Right lobe of liver (tissue), 6 donors: ENCODE data around the gene EXD3. TPM values are rescaled to one million over a fixed set of nuclear protein-coding genes. Genes with fewer than 3 reads are reported as not detected.

ENCODE experiments used
- ATAC-seq, 4 donors: fragments of 200-7000 bp; cut with Tn5 transposase; one replicate each; pipeline ENCODE4 v1.9.1; 2020; ENCODE audit warnings: mild to moderate bottlenecking in 4 of 4, moderate library complexity in 4 of 4
- DNase-seq, 3 donors: peaks; one replicate each; pipeline ENCODE4 v3.0.0-alpha.2; 2020
- H3K27ac ChIP-seq, 3 donors: fragments of 200-600 bp; one replicate each; pipeline ENCODE4 v1.8.0; 2022
- H3K27me3 ChIP-seq, 2 donors: fragments of 200-600 bp; one replicate each; pipeline ENCODE4 v1.8.0; 2022
- H3K36me3 ChIP-seq, 4 donors: fragments of 200-600 bp; sonication (generic) in 1 of 4; one replicate each; pipeline versions ENCODE4 v1.5.1 to v1.8.0; 2017 to 2022; ENCODE audit warnings: control low read depth in 1 of 4
- H3K4me1 ChIP-seq, 4 donors: fragments of 200-600 bp; sonication (generic) in 1 of 4; one replicate each; pipeline versions ENCODE4 v1.5.1 to v1.8.0; 2017 to 2022; ENCODE audit warnings: control low read depth in 1 of 4
- H3K4me3 ChIP-seq, 3 donors: fragments of 200-600 bp; one replicate each; pipeline ENCODE4 v1.8.0; 2022
- H3K9me3 ChIP-seq, 4 donors: fragments of 200-600 bp; sonication (generic) in 1 of 4; one replicate each; pipeline versions ENCODE4 v1.5.1 to v1.8.0; 2017 to 2022; ENCODE audit warnings: control low read depth in 1 of 4
- POLR2A ChIP-seq: fragments of 450-650 bp; IDR thresholded peaks from one replicate; pipeline ENCODE4 v1.6.1; 2017; ENCODE audit warnings: antibody characterized with exemption, mild to moderate bottlenecking
- WGBS: methylation state at CpG from one replicate; pipeline ENCODE4 v1.1.6; 2018; ENCODE audit warnings: low coverage, low lambda C conversion rate; ENCODE audit not compliant: insufficient coverage; ENCODE audit errors: missing lambda C conversion rate; 5-methylcytosine and 5-hydroxymethylcytosine counted together
- intact Hi-C, 2 donors: fragments of 100-400 bp; cut with DNase I; formaldehyde crosslinking; loops; one replicate each; pipeline versions ENCODE4 v1.11.2 to v1.14.1; 2022
- total RNA-seq, 6 experiments: library from RNA; depleted of rRNA in 2 of 6; stranded (reverse); fragments of >200 nt in 2 of 6; fragmentation: NEBNext Ultra II Directional in 3 of 6; extraction: Animal tissue kit (Norgen Biotek cat#: 25700) in 3 of 6; gene quantifications; one replicate each; pipeline versions ENCODE4 v1.1.0 to v1.2.4, GENCODE V29; 2016 to 2023
- TF ChIP-seq, protein P1 (sequence below), 4 donors: fragments of 200-600 bp in 3 of 4; fragments of 450-650 bp in 1 of 4; IDR thresholded peaks; one replicate each; pipeline versions ENCODE4 v1.5.1 to v1.8.0; 2016 to 2022; ENCODE audit warnings: antibody characterized with exemption in 4 of 4, mild to moderate bottlenecking in 2 of 4
- donor health status: DM: no; HTN: yes; CAD: no.
- donor health status: DM: no; HTN: no; CAD: no.
- donor health status: DM: no; HTN: no; CAD: no.
- donor health status: DM: no; HTN: yes; CAD: no.
- donor health status: DM: no; HTN: yes; CAD: no.

The EXD3 gene
- total RNA-seq, 6 experiments from 2014 or later = 3.3 to 14.4 (median 10.6) TPM

DNA sequence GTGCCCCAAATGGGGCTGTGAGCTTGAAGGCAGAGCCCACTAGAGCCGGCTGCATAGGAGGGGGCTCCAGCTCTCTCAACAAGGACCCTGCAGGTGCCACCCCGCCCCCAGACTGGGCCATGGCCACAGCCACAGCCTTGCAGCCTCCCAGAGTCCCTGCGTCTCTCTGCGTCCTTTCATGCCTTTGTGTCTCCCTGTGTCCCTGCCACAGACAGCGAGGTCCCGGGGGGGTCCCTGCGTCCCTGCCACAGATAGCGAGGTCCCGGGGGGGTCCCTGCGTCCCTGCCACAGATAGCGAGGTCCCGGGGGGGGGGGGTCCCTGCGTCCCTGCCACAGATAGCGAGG, 6.6 kb upstream of the EXD3 start:
- Histone ChIP-seq H3K9me3 (no peaks in the 10 kb centered on the region), H3K36me3 (no peaks in the 10 kb centered on the region), H3K27ac (no peak overlapping the region), H3K27me3 (no peaks in the 10 kb centered on the region), H3K4me3 (no peak overlapping the region), H3K4me1 (no peaks in the 10 kb centered on the region)
- intact Hi-C loops = no loop called here
- TF ChIP-seq, protein P1, sequence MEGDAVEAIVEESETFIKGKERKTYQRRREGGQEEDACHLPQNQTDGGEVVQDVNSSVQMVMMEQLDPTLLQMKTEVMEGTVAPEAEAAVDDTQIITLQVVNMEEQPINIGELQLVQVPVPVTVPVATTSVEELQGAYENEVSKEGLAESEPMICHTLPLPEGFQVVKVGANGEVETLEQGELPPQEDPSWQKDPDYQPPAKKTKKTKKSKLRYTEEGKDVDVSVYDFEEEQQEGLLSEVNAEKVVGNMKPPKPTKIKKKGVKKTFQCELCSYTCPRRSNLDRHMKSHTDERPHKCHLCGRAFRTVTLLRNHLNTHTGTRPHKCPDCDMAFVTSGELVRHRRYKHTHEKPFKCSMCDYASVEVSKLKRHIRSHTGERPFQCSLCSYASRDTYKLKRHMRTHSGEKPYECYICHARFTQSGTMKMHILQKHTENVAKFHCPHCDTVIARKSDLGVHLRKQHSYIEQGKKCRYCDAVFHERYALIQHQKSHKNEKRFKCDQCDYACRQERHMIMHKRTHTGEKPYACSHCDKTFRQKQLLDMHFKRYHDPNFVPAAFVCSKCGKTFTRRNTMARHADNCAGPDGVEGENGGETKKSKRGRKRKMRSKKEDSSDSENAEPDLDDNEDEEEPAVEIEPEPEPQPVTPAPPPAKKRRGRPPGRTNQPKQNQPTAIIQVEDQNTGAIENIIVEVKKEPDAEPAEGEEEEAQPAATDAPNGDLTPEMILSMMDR (IDR thresholded peaks at IDR 0.05) = no peak
- no peak for TF ChIP-seq POLR2A
- ATAC-seq (no peak), DNase-seq (peak in 2 of 3 donors; percentile 16 to 36)
- WGBS = 83% methylated on average over 1 of the region's 14 CpGs

DNA sequence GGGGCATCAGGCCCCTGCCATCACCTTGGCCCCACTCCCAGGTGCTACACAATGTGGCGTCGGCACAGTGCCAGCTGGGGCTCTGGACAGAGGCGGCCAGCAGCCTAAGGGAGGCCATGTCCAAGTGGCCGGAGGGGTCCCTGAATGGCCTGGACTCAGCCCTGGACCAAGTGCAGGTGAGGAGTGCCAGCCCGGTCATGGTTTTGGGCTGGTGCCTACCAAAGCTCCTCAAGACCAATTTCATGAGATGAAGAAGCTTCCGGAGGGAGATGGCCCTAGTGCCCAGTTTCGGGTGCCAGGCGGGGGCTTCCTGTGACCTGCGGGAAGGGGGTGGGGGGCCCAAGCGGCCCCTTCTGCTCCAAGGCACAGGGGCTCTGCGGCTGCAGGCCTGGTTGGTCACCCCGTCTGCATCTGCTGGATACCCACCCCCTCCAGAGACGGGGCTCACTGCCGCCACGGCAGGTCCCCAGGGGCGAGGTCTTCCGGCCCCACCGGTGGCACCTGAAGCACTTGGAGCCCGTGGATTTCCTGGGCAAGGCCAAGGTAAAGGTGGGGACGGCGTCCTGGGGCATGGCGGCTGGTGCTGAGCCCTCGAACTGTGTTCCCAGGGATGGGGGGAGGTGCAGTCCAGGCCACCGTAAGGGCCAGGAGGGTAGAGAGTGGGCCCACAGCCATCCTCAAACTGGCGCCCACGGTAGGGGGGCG, 6.0 kb upstream of the EXD3 start:
- DNase-seq (peak in 2 of 3 donors; percentile 25 to 50), ATAC-seq (no peak)
- Histone ChIP-seq H3K9me3 (no peaks in the 10 kb centered on the region), H3K27me3 (no peaks in the 10 kb centered on the region), H3K4me3 (no peak overlapping the region), H3K4me1 (peaks cover 0 to 2% (median 0%) of the 10 kb centered on the region in 4 donors), H3K27ac (no peak overlapping the region), H3K36me3 (no peaks in the 10 kb centered on the region)
- intact Hi-C loops = no loop called here
- TF ChIP-seq, protein P1 (IDR thresholded peaks at IDR 0.05) = no peak
- no peak for TF ChIP-seq POLR2A
- no CpG with 5 or more reads among the region's 27 CpGs for WGBS

DNA sequence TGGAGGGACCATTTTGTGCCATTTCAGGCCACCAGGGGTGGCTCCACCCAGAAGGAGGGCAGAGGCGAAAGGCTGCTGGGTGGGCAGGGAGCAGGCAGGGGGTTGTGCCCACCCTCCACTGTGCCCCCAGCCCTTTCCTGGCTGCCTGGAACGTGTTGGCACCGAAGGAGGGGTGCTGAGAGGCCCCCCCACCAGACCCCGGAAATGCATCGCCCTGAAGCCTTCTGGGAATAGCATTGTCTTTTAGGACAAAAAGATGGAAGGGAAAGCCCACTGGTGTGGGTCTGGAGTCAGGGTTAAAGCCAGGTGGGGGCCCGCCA, 5.3 kb upstream of the EXD3 start:
- TF ChIP-seq, protein P1 (IDR thresholded peaks at IDR 0.05) = no peak
- TF ChIP-seq POLR2A = no peak
- DNase-seq (peak in 1 of 3 donors; percentile 10), ATAC-seq (no peak)
- 90% methylated on average over 1 of the region's 6 CpGs for WGBS
- intact Hi-C loops = no loop called here
- no peak overlapping the region for H3K4me3 ChIP-seq
- H3K9me3 ChIP-seq = no peaks in the 10 kb centered on the region
- no peaks in the 10 kb centered on the region for H3K36me3 ChIP-seq
- no peak overlapping the region for H3K27ac ChIP-seq
- H3K4me1 ChIP-seq = peaks cover 0 to 3% (median 0%) of the 10 kb centered on the region in 4 donors
- no peaks in the 10 kb centered on the region for H3K27me3 ChIP-seq

DNA sequence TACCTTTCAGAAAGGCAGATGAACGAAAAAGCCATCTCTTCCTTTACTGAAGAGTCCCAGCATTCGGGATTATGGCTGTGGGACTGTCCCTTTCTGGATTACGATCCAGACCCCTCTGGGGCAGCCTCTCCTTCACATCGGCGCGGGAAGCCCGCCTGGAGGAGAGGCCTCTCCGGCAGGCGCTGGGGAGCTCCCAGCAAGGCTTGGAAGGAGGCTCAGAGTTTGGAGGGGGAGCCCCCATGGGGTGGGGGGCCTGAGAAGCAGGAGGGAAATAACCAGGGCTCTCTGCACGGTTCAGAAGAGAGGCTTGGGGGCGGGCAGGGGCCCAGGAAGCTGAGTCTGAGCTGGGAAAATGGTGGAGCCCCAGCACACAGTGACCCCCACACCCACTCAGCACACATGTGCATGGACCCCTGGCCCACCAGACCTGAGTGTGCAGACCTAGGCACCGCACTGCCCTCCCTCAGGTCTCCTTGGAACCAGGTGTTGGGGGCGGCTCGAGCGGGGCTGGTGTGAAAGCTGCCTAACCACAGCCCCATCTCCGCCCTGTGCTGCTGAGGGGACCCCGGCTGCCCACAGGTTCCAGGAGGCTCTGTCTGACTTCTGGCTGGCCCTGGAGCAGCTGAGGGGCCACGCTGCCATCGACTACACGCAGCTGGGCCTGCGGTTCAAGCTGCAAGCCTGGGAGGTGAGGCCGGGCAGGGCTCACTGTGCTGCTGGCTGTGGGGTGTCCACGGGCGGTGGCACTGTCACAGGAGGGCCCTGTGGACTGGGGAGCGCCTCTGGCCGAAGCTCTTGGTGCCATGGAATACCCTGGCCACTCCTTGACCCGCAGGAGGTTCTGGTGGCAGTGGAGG, 4.7 kb upstream of the EXD3 start:
- WGBS = 82% methylated on average over 6 of the region's 27 CpGs
- H3K9me3 ChIP-seq = no peaks in the 10 kb centered on the region
- ATAC-seq (no peak), DNase-seq (peak in 2 of 3 donors; percentile 19 to 40)
- H3K27ac ChIP-seq = no peak overlapping the region
- intact Hi-C loops = no loop called here
- TF ChIP-seq POLR2A = no peak
- TF ChIP-seq, protein P1 (IDR thresholded peaks at IDR 0.05) = no peak
- H3K27me3 ChIP-seq = no peaks in the 10 kb centered on the region
- no peaks in the 10 kb centered on the region for H3K36me3 ChIP-seq
- H3K4me3 ChIP-seq = no peak overlapping the region
- H3K4me1 ChIP-seq = peaks cover 0 to 3% (median 0%) of the 10 kb centered on the region in 4 donors
